Endothelial cell of umbilical vein (primary cell): ENCODE results near the gene PRKAR1A. TPM values are rescaled to one million over a fixed set of nuclear protein-coding genes. Genes with fewer than 3 reads are reported as not detected.

Source experiments
- BruUV-seq: library from RNA; stranded (reverse); fragments of 400-500 nt; replicated peaks from 2 replicates; lab custom pipeline; 2021; lab: Mats Ljungman, UMichigan
- CTCF ChIA-PET: fragments of 300-600, 350-600 bp; sonication (Branson Sonifier 250); formaldehyde crosslinking; loops from one replicate; lab custom pipeline; 2021; ENCODE audit warnings: antibody characterized with exemption, inconsistent platforms; lab: Charles Lee
- POLR2A ChIA-PET: fragments of 300-600, 350-600 bp; sonication (Branson Sonifier 250); formaldehyde crosslinking; loops from one replicate; lab custom pipeline; 2021; ENCODE audit warnings: antibody characterized with exemption, inconsistent platforms; lab: Charles Lee
- DNase-seq: peaks from one replicate; pipeline ENCODE4 v3.0.0-alpha.2; 2011; ENCODE audit warnings: low read depth, low spot score
- FAIRE-seq: peaks from 2 replicates; lab custom pipeline; 2011; peaks lifted over from hg19 to GRCh38; lab: Jason Lieb, UNC
- H2AFZ ChIP-seq: 2 replicates; pipeline ENCODE4 v1.6.0; 2012; ENCODE audit warnings: low read depth, low read length, control low read depth, inconsistent platforms
- H3K27ac ChIP-seq: 2 replicates; pipeline ENCODE4 v1.5.1; 2011; ENCODE audit warnings: low read depth, mild to moderate bottlenecking, control low read depth, low read length, moderate library complexity; ENCODE audit not compliant: insufficient read depth
- H3K27me3 ChIP-seq, 2 experiments: 2 replicates each; pipeline versions ENCODE4 v1.6.0 to v1.6.1; 2011; ENCODE audit warnings: low read length in 2 of 2, mixed read lengths in 1 of 2; ENCODE audit not compliant: control insufficient read depth in 2 of 2, insufficient read depth in 2 of 2
- H3K36me3 ChIP-seq, 2 experiments: 2 replicates in 1 of 2; 3 replicates in 1 of 2; pipeline ENCODE4 v1.5.1; 2011; ENCODE audit warnings: low read length in 2 of 2, mild to moderate bottlenecking in 1 of 2, moderate library complexity in 1 of 2; ENCODE audit not compliant: control insufficient read depth in 2 of 2, insufficient read depth in 2 of 2; ENCODE audit errors: extremely low read depth in 1 of 2
- H3K4me1 ChIP-seq: 3 replicates; pipeline ENCODE4 v1.5.1; 2011; ENCODE audit warnings: mild to moderate bottlenecking, low read length; ENCODE audit not compliant: control insufficient read depth, insufficient read depth; ENCODE audit errors: extremely low read depth
- H3K4me2 ChIP-seq: 2 replicates; pipeline ENCODE4 v1.6.1; 2011; ENCODE audit warnings: low read length, control low read depth, mixed read lengths; ENCODE audit not compliant: insufficient read depth
- H3K4me3 ChIP-seq, 3 experiments: fragments of 200-600 bp in 1 of 3; sonication (generic), shearing (Covaris generic) in 1 of 3; replicated peaks in 1 of 3; 2 replicates each; pipeline ENCODE4 v1.5.1; 2011 to 2016; ENCODE audit warnings: control low read depth in 3 of 3, low read length in 3 of 3, mild to moderate bottlenecking in 2 of 3, inconsistent platforms in 1 of 3, low read depth in 1 of 3, moderate library complexity in 1 of 3; ENCODE audit not compliant: insufficient read depth in 1 of 3
- H3K79me2 ChIP-seq: 2 replicates; pipeline ENCODE4 v1.6.0; 2012; ENCODE audit warnings: low read length, inconsistent platforms; ENCODE audit not compliant: control insufficient read depth, insufficient read depth
- H3K9ac ChIP-seq: replicated peaks from 2 replicates; pipeline ENCODE3; 2011; ENCODE audit warnings: low read length, control low read depth; ENCODE audit not compliant: insufficient read depth; ENCODE audit errors: extremely low read depth
- H3K9me1 ChIP-seq: replicated peaks from 3 replicates; pipeline ENCODE4 v1.6.0; 2011; ENCODE audit warnings: mild to moderate bottlenecking, low read length; ENCODE audit not compliant: control insufficient read depth, insufficient read depth; ENCODE audit errors: extremely low read depth
- H3K9me3 ChIP-seq: replicated peaks from 2 replicates; pipeline ENCODE4 v1.5.1; 2012; ENCODE audit warnings: low read length, inconsistent platforms; ENCODE audit not compliant: control insufficient read depth, insufficient read depth
- H4K20me1 ChIP-seq: replicated peaks from 2 replicates; pipeline ENCODE3; 2011; ENCODE audit warnings: mild to moderate bottlenecking, low read length; ENCODE audit not compliant: control insufficient read depth, insufficient read depth; ENCODE audit errors: extremely low read depth
- CTCF ChIP-seq, 2 donors: IDR thresholded peaks; 1 replicate in 1 of 2; 2 replicates in 1 of 2; pipeline ENCODE4 v1.5.1; 2011; ENCODE audit warnings: low read length in 2 of 2, mild to moderate bottlenecking in 2 of 2, moderate library complexity in 2 of 2, control low read depth in 1 of 2, inconsistent platforms in 1 of 2, low read depth in 1 of 2; ENCODE audit not compliant: insufficient read depth in 1 of 2; ENCODE audit errors: extremely low read depth in 1 of 2
- EZH2 ChIP-seq: IDR thresholded peaks from 2 replicates; pipeline ENCODE4 v1.6.1; 2012; ENCODE audit warnings: borderline replicate concordance, low read depth, mild to moderate bottlenecking, moderate library complexity, low read length, inconsistent platforms; ENCODE audit not compliant: severe bottlenecking
- FOS ChIP-seq: IDR thresholded peaks from 2 replicates; pipeline ENCODE4 v1.6.1; 2011; ENCODE audit warnings: mild to moderate bottlenecking, low read length, moderate library complexity, borderline replicate concordance; ENCODE audit not compliant: insufficient read depth
- GATA2 ChIP-seq: IDR thresholded peaks from 2 replicates; pipeline ENCODE4 v1.7.0; 2011; ENCODE audit warnings: low read depth, mild to moderate bottlenecking, moderate library complexity, mixed read lengths, low read length; ENCODE audit not compliant: insufficient read length, insufficient read depth
- JUN ChIP-seq: IDR thresholded peaks from 2 replicates; pipeline ENCODE4 v1.6.1; 2011; ENCODE audit warnings: borderline replicate concordance, low read depth; ENCODE audit not compliant: insufficient read length, insufficient read depth
- MAX ChIP-seq: IDR thresholded peaks from 2 replicates; pipeline ENCODE4 v1.6.1; 2011; ENCODE audit not compliant: insufficient read depth, insufficient read length
- MYC ChIP-seq: IDR thresholded peaks from one replicate; pipeline ENCODE4 v1.6.1; 2011; ENCODE audit warnings: mild to moderate bottlenecking, low read depth, low read length
- POLR2A ChIP-seq: IDR thresholded peaks from 2 replicates; pipeline ENCODE4 v1.6.1; 2012; ENCODE audit warnings: low read depth, mild to moderate bottlenecking, control low read depth, low read length
- POLR2AphosphoS5 ChIP-seq: IDR thresholded peaks from 2 replicates; pipeline ENCODE4 v1.6.1; 2012; ENCODE audit warnings: low read depth, mild to moderate bottlenecking, control low read depth, low read length, moderate library complexity; ENCODE audit not compliant: insufficient read depth
- dilution Hi-C: fragments of 300-500 bp; cut with MboI; formaldehyde crosslinking; loops from one replicate; pipeline ENCODE4 v1.15.0; 2019; ENCODE audit warnings: low sequenced_read_pairs; ENCODE audit not compliant: extremely low pct_ligation_motif_present
- intact Hi-C: fragments of 100-400 bp; cut with micrococcal nuclease; formaldehyde crosslinking; loops from one replicate; pipeline ENCODE4 v1.10.0; 2022
- polyA plus RNA-seq, 4 experiments: library from polyadenylated mRNA; depleted of rRNA in 3 of 4; stranded (reverse) in 3 of 4; unstranded in 1 of 4; fragments of >200 nt; gene quantifications; 2 replicates each; pipeline versions ENCODE4 v1.2.1 to v1.2.3, GENCODE V29; 2011 to 2012; ENCODE audit warnings: missing spikeins in 1 of 4
- total RNA-seq: library from RNA; stranded (reverse); gene quantifications from 2 replicates; pipeline ENCODE4 v1.2.3, GENCODE V29; 2021

PRKAR1A gene
- total and polyA plus RNA-seq, 2 donors (not counting 3 experiments of a cell fraction or from before 2014, with no cell fraction given) = 92.0 to 257 TPM

GRCh38 chr17:68497885-68498319 is 14.3 kb upstream of the PRKAR1A start:
- no peaks in the 10 kb centered on the region for H3K4me1 ChIP-seq
- H3K4me2 ChIP-seq = no peak overlapping the region
- TF ChIP-seq MAX (no peak), POLR2A (no peak), MYC (no peak), CTCF (IDR thresholded peaks at IDR 0.05; ENCODE audit: extremely low read depth in 1 of 2, insufficient read depth in 1 of 2, low read depth in 1 of 2, low read length in 2 of 2) (no peak), JUN (no peak), POLR2AphosphoS5 (no peak), EZH2 (no peak), GATA2 (no peak), FOS (no peak)
- H3K27ac ChIP-seq = no peak overlapping the region
- no TSS peak for BruUV-seq
- intact Hi-C loops = no loop called here
- no peaks in the 10 kb centered on the region for H3K9me1 ChIP-seq
- no peaks in the 10 kb centered on the region for H3K9me3 ChIP-seq
- H3K4me3 ChIP-seq = no peak overlapping the region
- H4K20me1 ChIP-seq = no peaks in the 10 kb centered on the region
- ChIA-PET CTCF (interaction anchor here (1.2 to 1.4 kb wide), 3 partner anchors 9 to 36 kb away, joined by 3 to 4 read pairs (median 3); no protein-coding TSS in a partner anchor), POLR2A (no interaction called here)
- no peak overlapping the region for H2AFZ ChIP-seq
- no peaks in the 10 kb centered on the region for H3K79me2 ChIP-seq
- FAIRE-seq = no peak
- dilution Hi-C loops = no loop called here
- H3K9ac ChIP-seq = no peak overlapping the region
- DNase-seq = no peak
- H3K36me3 ChIP-seq = no peaks in the 10 kb centered on the region
- H3K27me3 ChIP-seq = peaks cover 3 to 14% of the 10 kb centered on the region in 2 experiments
